NCI-H1092 (cell line): ENCODE results near the gene ARHGAP6.

Experiments
- DNase-seq: peaks from one replicate; lab custom pipeline; 2025; lab: John Stamatoyannopoulos, UW

ARHGAP6 gene

DNA sequence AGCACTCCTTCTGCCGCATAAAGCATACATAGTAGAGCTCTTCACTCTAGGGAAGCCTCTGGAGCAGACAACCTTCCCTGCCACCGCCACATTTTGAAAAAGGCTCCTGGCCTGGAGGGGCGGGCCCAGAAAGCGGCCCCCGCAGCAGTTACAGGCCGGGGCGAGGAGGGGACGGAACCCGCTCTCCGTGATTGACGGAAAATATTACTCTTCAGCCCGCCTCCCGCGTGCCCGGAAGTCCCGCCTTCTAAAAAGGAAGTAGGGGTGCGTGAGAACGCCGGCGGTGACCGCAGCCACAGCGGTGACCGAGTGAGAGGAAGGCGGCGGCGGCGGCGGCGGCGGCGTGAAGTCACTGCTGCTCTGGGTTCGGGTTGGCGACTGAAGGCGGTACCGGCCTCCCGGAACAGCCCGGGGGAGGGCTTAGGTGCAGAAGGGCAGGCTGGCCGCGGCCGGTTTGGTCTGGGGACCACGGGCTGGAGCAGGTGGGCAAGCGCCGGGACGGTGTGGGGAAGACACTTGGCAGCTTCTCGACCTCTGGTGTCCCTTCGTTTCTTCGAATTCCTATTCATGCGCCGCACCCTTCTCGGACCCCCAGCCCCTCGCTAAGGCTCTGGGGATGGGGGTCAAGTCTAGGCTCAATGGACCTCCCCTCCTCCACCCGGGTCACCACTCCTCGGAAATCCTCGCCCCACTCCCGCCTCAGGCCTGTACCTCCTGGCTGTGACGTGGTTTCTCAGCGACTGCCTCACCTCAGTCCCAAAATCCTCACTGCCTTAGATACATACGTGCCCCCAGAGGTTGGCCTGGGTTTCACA lies 554.5 kb downstream of the ARHGAP6 start, which contains the start of gene HCCS:
Gene HCCS (plus strand): TSS at position 296 of the 815 bp plus-strand sequence. CDS start 729 bp downstream, outside the sequence.
- peak; percentile 85 for DNase-seq

GRCh38 chrX:11109968-11110367 lies 555.8 kb downstream of the ARHGAP6 start:
- DNase-seq = no peak

DNA sequence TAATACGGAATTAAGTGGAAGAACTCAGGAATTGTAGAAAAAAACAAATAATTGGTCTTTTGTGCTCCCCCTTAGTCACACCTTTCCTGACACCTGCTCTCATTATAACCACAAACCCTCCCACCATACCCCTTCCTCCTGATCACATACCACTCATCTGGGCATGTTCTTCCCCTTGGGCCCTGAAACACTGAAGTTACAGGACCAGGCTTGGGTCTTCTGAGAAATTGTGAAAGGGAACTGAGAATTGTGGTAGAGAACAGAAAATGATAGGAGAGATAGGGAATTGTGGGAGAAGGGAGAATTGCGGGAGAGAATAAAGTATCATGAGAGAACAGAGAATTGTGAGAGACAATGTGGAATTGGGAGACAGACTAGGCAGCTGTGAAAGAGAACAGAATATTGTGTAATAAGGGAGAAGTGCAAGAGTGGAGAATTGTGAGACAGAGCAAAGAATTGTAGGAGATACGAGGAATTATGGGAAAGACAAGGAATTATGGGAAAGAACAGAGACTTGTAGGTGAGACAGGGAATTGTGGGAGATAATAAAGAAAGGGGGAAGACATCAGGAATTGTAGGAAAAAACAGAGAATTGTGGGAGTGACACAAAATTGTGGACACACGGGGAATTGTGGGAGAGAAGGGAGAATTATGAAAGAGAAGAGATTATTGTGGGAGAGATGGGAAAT lies 557.3 kb downstream of the ARHGAP6 start:
- no peak for DNase-seq

DNA sequence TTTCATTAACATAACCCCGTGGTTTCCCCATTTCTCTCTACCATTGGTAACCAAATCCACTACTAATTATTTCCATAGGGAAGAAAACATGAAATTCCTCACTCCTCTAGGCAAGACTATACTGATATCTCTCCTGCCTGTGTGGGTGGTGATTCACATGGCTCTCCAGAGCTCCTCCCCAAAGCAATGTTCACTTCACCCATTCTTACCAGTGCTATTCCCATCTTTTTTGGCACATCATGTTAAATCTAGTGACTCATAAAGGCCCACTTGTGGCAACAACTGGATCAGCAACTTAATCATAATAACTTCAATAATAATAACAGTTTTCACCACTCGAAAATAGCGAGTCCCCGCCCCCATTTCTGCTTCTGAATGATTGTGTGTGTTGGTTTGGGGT lies 560.6 kb downstream of the ARHGAP6 start:
- DNase-seq = no peak

- DNase-seq = no peak
Observed at GRCh38 chrX:11103751-11104150, 562.0 kb downstream of the ARHGAP6 start.

- no peak for DNase-seq
Observed at GRCh38 chrX:11103006-11103405, 562.7 kb downstream of the ARHGAP6 start.

DNA sequence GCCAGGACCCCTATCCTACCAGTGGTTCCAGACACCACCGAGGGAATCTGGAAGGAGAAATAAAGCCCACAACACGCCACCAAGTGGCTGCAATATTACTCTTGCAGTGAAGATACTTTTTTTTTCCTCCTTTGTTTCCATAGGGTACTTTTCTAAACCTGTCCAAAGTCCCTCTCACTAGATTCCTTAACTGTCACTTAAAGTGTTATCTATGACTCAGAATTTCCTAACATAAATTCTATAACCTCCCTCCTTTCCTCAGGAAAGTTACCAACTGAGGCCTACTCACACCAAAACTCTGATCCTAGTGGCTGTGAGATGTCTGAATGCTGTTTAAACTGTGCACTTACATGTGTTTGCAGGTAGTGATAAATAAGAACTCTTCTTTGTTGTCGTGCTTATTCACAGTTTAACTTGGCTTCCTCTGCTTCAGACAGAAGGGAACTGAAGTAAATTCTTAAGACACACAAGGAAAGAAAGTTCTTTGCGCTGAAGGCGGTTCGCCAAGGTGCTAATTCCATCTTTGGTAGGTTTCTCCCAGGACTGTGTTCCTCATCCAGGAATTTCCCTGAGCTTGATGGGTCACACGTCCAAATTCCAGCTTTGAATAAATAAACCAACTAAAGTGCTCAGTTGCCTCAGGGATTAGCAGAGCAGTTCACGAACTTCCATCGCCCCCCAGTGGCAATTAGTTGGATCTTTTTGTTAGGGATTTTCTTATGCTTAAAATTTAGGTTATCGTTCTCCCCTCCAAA lies 565.3 kb downstream of the ARHGAP6 start:
- DNase-seq = no peak

GRCh38 chrX:11099465-11099864 lies 566.3 kb downstream of the ARHGAP6 start:
- DNase-seq = no peak

DNA sequence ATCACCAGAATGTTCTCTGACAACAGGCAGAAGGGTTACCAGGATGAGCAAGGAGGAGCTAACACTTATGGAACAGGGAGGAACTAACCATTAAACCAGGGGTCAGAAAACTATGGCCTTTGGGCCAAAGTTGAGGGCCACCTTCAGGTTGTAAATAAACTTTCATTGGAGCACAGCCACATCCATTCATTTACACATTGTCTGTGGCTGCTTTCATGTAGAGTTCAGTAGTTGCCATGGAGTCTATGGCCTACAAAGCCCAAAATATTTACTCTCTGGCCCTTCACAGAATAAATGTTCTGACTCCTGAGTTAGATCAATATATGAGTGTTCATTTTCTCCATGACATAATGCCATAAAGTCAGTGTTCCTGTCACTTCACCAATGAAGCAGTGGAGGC lies 567.8 kb downstream of the ARHGAP6 start:
- no peak for DNase-seq

DNA sequence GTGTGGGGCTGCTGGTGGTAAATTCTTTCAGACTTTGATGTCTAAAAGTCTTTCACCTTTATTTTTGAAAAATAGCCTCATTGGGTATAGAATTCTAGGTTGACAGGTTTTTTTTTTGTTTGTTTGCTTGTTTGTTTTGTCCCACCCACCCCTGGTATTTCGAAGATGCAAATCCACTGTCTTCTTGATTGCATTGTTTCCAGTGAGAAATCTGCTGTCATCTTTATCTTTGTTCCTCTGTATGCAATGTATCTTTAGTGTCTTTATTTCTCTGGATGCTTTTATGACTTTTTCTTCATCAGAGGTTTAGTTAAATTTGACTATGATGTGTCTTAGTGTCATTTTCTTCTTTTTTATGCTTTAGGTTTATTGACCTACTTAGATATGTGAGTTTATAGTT lies 575.9 kb downstream of the ARHGAP6 start:
- no peak for DNase-seq
